Astrocyte (in vitro differentiated cells and primary cell): Measurements from ENCODE around the gene MAGIX. TPM values are rescaled to one million over a fixed set of nuclear protein-coding genes. Genes with fewer than 3 reads are reported as not detected.
"Not testable (repeated sequence)": the region's sequence is repeated elsewhere in the genome, so short reads cannot be mapped to it uniquely, and the experiment has no call there.

Source experiments
- DNase-seq: peaks from one replicate; pipeline ENCODE4 v3.0.0-alpha.2; 2010; ENCODE audit warnings: low read depth
- FAIRE-seq: peaks from 2 replicates; lab custom pipeline; 2011; peaks lifted over from hg19 to GRCh38; lab: Jason Lieb, UNC
- H2AFZ ChIP-seq: 2 replicates; pipeline ENCODE4 v1.6.0; 2012; ENCODE audit warnings: low read depth, low read length, inconsistent platforms
- H3K27ac ChIP-seq: 2 replicates; pipeline ENCODE4 v1.5.1; 2011; ENCODE audit warnings: low read depth, low read length, inconsistent platforms
- H3K27me3 ChIP-seq: 2 replicates; pipeline ENCODE4 v1.6.0; 2011; ENCODE audit warnings: low read length, inconsistent platforms; ENCODE audit not compliant: insufficient read depth
- H3K36me3 ChIP-seq: 2 replicates; pipeline ENCODE4 v1.5.1; 2011; ENCODE audit warnings: low read length, inconsistent platforms; ENCODE audit not compliant: insufficient read depth
- H3K4me1 ChIP-seq: 2 replicates; pipeline ENCODE4 v1.5.1; 2011; ENCODE audit warnings: low read length, inconsistent platforms; ENCODE audit not compliant: insufficient read depth
- H3K4me2 ChIP-seq: 2 replicates; pipeline ENCODE4 v1.6.0; 2012; ENCODE audit warnings: low read length, inconsistent platforms
- H3K4me3 ChIP-seq: 2 replicates; pipeline ENCODE4 v1.5.1; 2011; ENCODE audit warnings: low read depth, mild to moderate bottlenecking, low read length, inconsistent platforms; ENCODE audit not compliant: insufficient read depth
- H3K79me2 ChIP-seq: 2 replicates; pipeline ENCODE4 v1.6.0; 2012; ENCODE audit warnings: mild to moderate bottlenecking, low read length, inconsistent platforms; ENCODE audit not compliant: insufficient read depth
- H3K9ac ChIP-seq: 2 replicates; pipeline ENCODE4 v1.6.0; 2012; ENCODE audit warnings: mild to moderate bottlenecking, low read length, inconsistent platforms
- H3K9me3 ChIP-seq: 2 replicates; pipeline ENCODE4 v1.5.1; 2012; ENCODE audit warnings: low read depth, mild to moderate bottlenecking, low read length, inconsistent platforms; ENCODE audit not compliant: insufficient read depth
- H4K20me1 ChIP-seq: 2 replicates; pipeline ENCODE4 v1.6.0; 2012; ENCODE audit warnings: low read length, inconsistent platforms; ENCODE audit not compliant: insufficient read depth
- H3K27ac Mint-ChIP-seq: one replicate; pipeline ENCODE4 v1.8.0; 2021; ENCODE audit warnings: mild to moderate bottlenecking, mixed read lengths; ENCODE audit not compliant: unreplicated experiment
- H3K27me3 Mint-ChIP-seq: one replicate; pipeline ENCODE4 v1.8.0; 2021; ENCODE audit warnings: low read depth, mixed read lengths; ENCODE audit not compliant: unreplicated experiment
- H3K36me3 Mint-ChIP-seq: one replicate; pipeline ENCODE4 v1.8.0; 2021; ENCODE audit warnings: low read depth, mixed read lengths; ENCODE audit not compliant: unreplicated experiment
- H3K4me1 Mint-ChIP-seq: one replicate; pipeline ENCODE4 v1.8.0; 2021; ENCODE audit warnings: low read depth, mixed read lengths; ENCODE audit not compliant: unreplicated experiment
- H3K4me3 Mint-ChIP-seq: one replicate; pipeline ENCODE4 v1.8.0; 2021; ENCODE audit warnings: mild to moderate bottlenecking, moderate library complexity, mixed read lengths; ENCODE audit not compliant: unreplicated experiment
- H3K9me3 Mint-ChIP-seq: one replicate; pipeline ENCODE4 v1.8.0; 2021; ENCODE audit warnings: mild to moderate bottlenecking, mixed read lengths; ENCODE audit not compliant: unreplicated experiment
- EZH2 ChIP-seq: IDR thresholded peaks from 2 replicates; pipeline ENCODE4 v1.6.1; 2012; ENCODE audit warnings: mild to moderate bottlenecking, low read length, inconsistent platforms; ENCODE audit not compliant: insufficient read depth
- total RNA-seq: library from RNA; stranded (reverse); gene quantifications from 2 replicates; pipeline ENCODE4 v1.2.1, GENCODE V29; 2021
- TF ChIP-seq, protein P1 (sequence below): IDR thresholded peaks from 2 replicates; pipeline ENCODE4 v1.5.1; 2011; ENCODE audit warnings: low read depth, mild to moderate bottlenecking, inconsistent platforms, low read length, moderate library complexity; ENCODE audit not compliant: insufficient read depth

The MAGIX gene
- total RNA-seq, 1 donor from 2014 or later = 1.2 TPM

DNA sequence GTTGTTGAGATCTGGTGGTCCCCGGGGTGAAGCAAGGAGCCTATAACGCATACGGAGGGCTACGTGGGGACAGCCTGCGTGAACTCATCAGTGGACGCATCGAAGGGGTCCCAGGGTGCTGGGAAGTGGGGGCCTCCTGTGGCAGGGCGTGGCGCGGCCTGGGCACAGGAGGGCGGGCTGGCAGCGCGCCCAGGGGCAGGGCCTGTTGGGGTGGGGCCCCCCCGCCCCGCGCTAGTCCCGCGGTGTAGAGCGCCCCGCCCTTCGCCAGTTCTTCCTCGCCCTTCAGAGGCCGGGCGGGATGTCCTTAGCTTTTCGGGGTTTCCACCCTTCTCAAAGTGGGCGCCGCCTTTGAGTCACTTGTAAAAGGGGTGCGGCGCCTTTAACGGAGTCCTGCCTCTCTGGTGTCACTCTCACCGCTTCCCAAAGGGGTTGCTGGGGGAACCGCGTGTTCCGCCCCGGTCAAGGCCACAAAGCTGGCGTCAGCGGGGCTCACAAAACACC lies 9.8 kb downstream of the MAGIX start:
- Histone ChIP-seq H3K9ac (peak overlapping the region; percentile 87), H3K36me3 (no peaks in the 10 kb centered on the region), H3K27ac (peak overlapping the region; percentile 77), H3K4me2 (peak overlapping the region; percentile 88), H3K9me3 (no peaks in the 10 kb centered on the region), H3K79me2 (peaks cover 22% of the 10 kb centered on the region), H2AFZ (peak overlapping the region; percentile 54), H4K20me1 (peaks cover 9% of the 10 kb centered on the region), H3K4me3 (peak overlapping the region; percentile 75), H3K27me3 (no peaks in the 10 kb centered on the region), H3K4me1 (peaks cover 13% of the 10 kb centered on the region)
- H3K27me3 Mint-ChIP-seq = no peaks in the 10 kb centered on the region
- TF ChIP-seq EZH2 = no peak
- TF ChIP-seq, protein P1, sequence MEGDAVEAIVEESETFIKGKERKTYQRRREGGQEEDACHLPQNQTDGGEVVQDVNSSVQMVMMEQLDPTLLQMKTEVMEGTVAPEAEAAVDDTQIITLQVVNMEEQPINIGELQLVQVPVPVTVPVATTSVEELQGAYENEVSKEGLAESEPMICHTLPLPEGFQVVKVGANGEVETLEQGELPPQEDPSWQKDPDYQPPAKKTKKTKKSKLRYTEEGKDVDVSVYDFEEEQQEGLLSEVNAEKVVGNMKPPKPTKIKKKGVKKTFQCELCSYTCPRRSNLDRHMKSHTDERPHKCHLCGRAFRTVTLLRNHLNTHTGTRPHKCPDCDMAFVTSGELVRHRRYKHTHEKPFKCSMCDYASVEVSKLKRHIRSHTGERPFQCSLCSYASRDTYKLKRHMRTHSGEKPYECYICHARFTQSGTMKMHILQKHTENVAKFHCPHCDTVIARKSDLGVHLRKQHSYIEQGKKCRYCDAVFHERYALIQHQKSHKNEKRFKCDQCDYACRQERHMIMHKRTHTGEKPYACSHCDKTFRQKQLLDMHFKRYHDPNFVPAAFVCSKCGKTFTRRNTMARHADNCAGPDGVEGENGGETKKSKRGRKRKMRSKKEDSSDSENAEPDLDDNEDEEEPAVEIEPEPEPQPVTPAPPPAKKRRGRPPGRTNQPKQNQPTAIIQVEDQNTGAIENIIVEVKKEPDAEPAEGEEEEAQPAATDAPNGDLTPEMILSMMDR = no peak
- H3K27ac Mint-ChIP-seq = peak overlapping the region; percentile 41
- no peaks in the 10 kb centered on the region for H3K9me3 Mint-ChIP-seq
- DNase-seq (peak; percentile 10), FAIRE-seq (peak; percentile 26)
- peaks cover 4% of the 10 kb centered on the region for H3K4me1 Mint-ChIP-seq
- H3K36me3 Mint-ChIP-seq = peaks cover 7% of the 10 kb centered on the region
- H3K4me3 Mint-ChIP-seq = peak overlapping the region; percentile 86

DNA sequence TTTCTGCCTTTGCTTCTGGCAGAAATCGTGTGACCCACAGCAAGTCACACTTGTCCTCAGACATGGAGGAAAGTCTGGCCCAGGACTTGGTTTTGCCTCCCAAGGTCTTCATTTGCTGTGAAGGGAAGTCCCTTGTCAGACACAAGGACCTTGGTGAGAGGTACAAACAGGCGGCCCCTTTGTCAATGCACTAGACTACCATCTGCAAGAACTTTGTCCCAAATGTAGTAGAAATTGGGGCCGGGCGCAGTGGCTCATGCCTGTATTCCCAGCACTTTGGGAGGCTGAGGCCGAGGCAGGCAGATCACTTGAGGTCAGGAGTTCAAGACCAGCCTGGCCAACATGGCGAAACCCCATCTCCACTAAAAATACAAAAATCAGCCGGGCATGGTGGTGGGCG lies 11.0 kb downstream of the MAGIX start:
- peak overlapping the region; percentile 84 for H3K4me3 Mint-ChIP-seq
- H3K36me3 ChIP-seq = not testable (repeated sequence)

DNA sequence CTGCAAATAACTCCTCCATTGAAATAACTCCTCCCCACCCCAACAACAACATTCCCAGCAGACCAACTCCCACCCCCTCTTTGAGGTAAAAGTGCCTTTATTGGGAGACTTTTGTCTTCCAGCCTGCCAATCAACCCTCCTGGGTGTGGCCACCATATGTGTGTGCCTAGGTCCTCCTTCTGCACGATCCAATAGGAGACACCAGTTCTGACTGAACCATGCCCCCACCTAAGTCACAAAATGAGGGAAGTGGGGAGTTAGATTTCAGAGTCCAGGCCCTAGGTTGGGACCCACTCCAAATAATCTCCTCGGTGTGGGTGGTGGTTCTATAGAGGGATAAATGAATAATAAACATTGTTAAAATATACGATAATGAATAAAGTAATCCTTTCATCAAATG lies 12.2 kb downstream of the MAGIX start:
- Histone ChIP-seq H3K4me2 (no peak overlapping the region), H3K4me1 (peaks cover 6% of the 10 kb centered on the region), H3K79me2 (peaks cover 22% of the 10 kb centered on the region), H3K36me3 (no peaks in the 10 kb centered on the region), H3K9ac (no peak overlapping the region), H3K27ac (no peak overlapping the region), H3K9me3 (no peaks in the 10 kb centered on the region), H2AFZ (no peak overlapping the region), H3K27me3 (no peaks in the 10 kb centered on the region), H3K4me3 (no peak overlapping the region), H4K20me1 (peaks cover 9% of the 10 kb centered on the region)
- H3K9me3 Mint-ChIP-seq = no peaks in the 10 kb centered on the region
- peaks cover 7% of the 10 kb centered on the region for H3K36me3 Mint-ChIP-seq
- no peak for FAIRE-seq
- peak overlapping the region; percentile 18 for H3K27ac Mint-ChIP-seq
- H3K27me3 Mint-ChIP-seq = no peaks in the 10 kb centered on the region
- no peak for TF ChIP-seq EZH2
- TF ChIP-seq, protein P1 = no peak
- H3K4me3 Mint-ChIP-seq = no peak overlapping the region
- no peak for DNase-seq
- H3K4me1 Mint-ChIP-seq = no peaks in the 10 kb centered on the region

More for the DNA sequence above, 11.0 kb downstream of the MAGIX start:
- not testable (repeated sequence) for H3K9me3 Mint-ChIP-seq, H3K27ac Mint-ChIP-seq, FAIRE-seq, H3K9ac ChIP-seq, DNase-seq, H3K4me1 ChIP-seq, H3K36me3 Mint-ChIP-seq, H3K4me1 Mint-ChIP-seq, H3K27me3 ChIP-seq, H3K27ac ChIP-seq, H2AFZ ChIP-seq, H4K20me1 ChIP-seq, H3K9me3 ChIP-seq, H3K27me3 Mint-ChIP-seq
- Histone ChIP-seq H3K79me2 (peaks cover 22% of the 10 kb centered on the region), H3K4me3 (peak overlapping the region; percentile 75), H3K4me2 (peak overlapping the region; percentile 88)
